HEK293T (cell line): ENCODE data around the gene TSFM.
A peak's percentile ranks its signal among the peaks of the same experiment; 100 is the strongest.

Experiments
- CTCF ChIA-PET: fragments of 350-600 bp; formaldehyde crosslinking; extraction: SDS; loops from one replicate; lab custom pipeline; 2021; ENCODE audit warnings: antibody characterized with exemption, inconsistent platforms; lab: Yijun Ruan, JAX
- POLR2A ChIA-PET: fragments of 350-600 bp; formaldehyde crosslinking; extraction: SDS; loops from one replicate; lab custom pipeline; 2020; ENCODE audit warnings: antibody characterized with exemption, inconsistent platforms; lab: Yijun Ruan, JAX
- DNase-seq: peaks from one replicate; pipeline ENCODE4 v3.0.0; 2012; ENCODE audit warnings: mixed read lengths; ENCODE audit errors: extremely low spot score
- ARNT ChIP-seq: fragments of 450-650 bp; IDR thresholded peaks from 2 replicates; pipeline ENCODE4 v1.6.1; 2017; ENCODE audit warnings: mild to moderate bottlenecking
- BHLHE40 ChIP-seq: fragments of 450-650 bp; IDR thresholded peaks from 2 replicates; pipeline ENCODE4 v1.6.1; 2016; ENCODE audit warnings: mild to moderate bottlenecking, moderate library complexity, borderline replicate concordance
- CTBP1 ChIP-seq: fragments of 450-650 bp; IDR thresholded peaks from 2 replicates; pipeline ENCODE4 v1.6.1; 2016; ENCODE audit warnings: borderline replicate concordance
- ELF4 ChIP-seq: fragments of 450-650 bp; IDR thresholded peaks from 2 replicates; pipeline ENCODE4 v1.6.1; 2017; ENCODE audit warnings: antibody characterized with exemption
- FOXA1 ChIP-seq: fragments of 450-650 bp; IDR thresholded peaks from 2 replicates; pipeline ENCODE4 v1.6.1; 2016; ENCODE audit warnings: mild to moderate bottlenecking
- FOXK2 ChIP-seq: fragments of 450-650 bp; IDR thresholded peaks from 2 replicates; pipeline ENCODE4 v1.6.1; 2016; ENCODE audit warnings: mild to moderate bottlenecking
- FOXM1 ChIP-seq: fragments of 450-650 bp; IDR thresholded peaks from 2 replicates; pipeline ENCODE4 v1.6.1; 2017; ENCODE audit warnings: mild to moderate bottlenecking, borderline replicate concordance
- HDGF ChIP-seq: fragments of 450-650 bp; IDR thresholded peaks from 2 replicates; pipeline ENCODE4 v1.6.1; 2017; ENCODE audit warnings: antibody characterized with exemption, borderline replicate concordance
- L3MBTL2 ChIP-seq: fragments of 450-650 bp; conservative IDR thresholded peaks from 2 replicates; pipeline ENCODE4 v1.6.1; 2016; ENCODE audit warnings: mild to moderate bottlenecking
- LEF1 ChIP-seq: fragments of 450-650 bp; IDR thresholded peaks from 2 replicates; pipeline ENCODE4 v1.6.1; 2017; ENCODE audit warnings: mild to moderate bottlenecking, borderline replicate concordance
- NFRKB ChIP-seq: fragments of 450-650 bp; IDR thresholded peaks from 2 replicates; pipeline ENCODE4 v1.6.1; 2016; ENCODE audit warnings: mild to moderate bottlenecking, moderate library complexity
- SP1 ChIP-seq: fragments of 450-650 bp; IDR thresholded peaks from 2 replicates; pipeline ENCODE4 v1.6.1; 2017
- SUZ12 ChIP-seq: fragments of 450-650 bp; IDR thresholded peaks from 2 replicates; pipeline ENCODE4 v1.6.1; 2016; ENCODE audit warnings: mild to moderate bottlenecking
- TARDBP ChIP-seq: fragments of 450-650 bp; IDR thresholded peaks from 2 replicates; pipeline ENCODE4 v1.6.1; 2016
- ZNF384 ChIP-seq: fragments of 450-650 bp; IDR thresholded peaks from 2 replicates; pipeline ENCODE4 v1.6.1; 2016
- TF ChIP-seq, protein P1 (sequence below): fragments of 450-650 bp; IDR thresholded peaks from 2 replicates; pipeline ENCODE4 v1.6.1; 2016

The TSFM gene

DNA sequence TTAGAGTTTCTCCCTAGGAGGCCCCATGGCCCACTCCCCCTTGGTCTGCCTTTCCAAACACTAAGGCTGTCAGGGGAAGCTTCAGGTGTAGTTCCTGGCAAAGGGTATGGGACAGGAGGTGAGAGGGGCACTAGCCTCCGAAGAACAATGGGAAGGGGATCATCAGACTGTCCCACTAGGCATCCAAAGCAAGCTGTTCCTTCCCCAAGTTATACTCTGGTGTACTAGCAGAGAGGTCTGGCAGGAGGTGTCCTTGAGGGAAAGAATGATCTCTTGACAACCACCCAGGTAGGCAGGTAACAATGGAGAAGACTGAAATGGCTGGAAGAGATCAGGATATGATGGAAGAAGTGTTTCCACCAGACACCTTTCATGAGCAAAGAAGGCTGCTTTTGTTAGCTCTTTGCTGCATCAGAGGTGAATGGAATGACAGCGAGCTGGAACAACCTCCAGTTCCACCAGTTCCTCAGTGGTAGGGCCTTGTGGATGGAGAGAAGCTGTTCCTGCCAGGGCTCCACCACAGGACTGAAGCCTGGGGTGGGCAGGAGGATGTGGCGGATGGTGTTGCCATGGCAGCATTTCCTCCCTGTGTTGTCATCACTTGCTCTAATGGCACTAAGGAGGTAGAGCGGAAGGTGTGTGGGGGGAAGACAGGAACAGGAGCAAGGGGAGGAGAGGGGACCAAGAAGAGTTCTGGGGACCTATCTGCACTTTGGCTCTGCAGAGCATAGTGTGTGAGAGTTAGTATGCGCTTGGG lies 41.8 kb upstream of the TSFM start:
- POLR2A ChIA-PET: interaction anchor here (0.7 to 1.3 kb wide), 4 partner anchors 9 to 31 kb away, joined by 3 to 7 read pairs (median 4); partner anchors contain the start of genes CDK4, EEF1AKMT3 and METTL1
- TF ChIP-seq SP1: no peak
- TF ChIP-seq BHLHE40: no peak
- TF ChIP-seq CTBP1: no peak
- TF ChIP-seq FOXM1: no peak
- TF ChIP-seq ARNT: no peak
- TF ChIP-seq FOXA1: no peak
- TF ChIP-seq ELF4: no peak
- TF ChIP-seq HDGF: no peak
- no peak for TF ChIP-seq NFRKB
- no peak for DNase-seq
- CTCF ChIA-PET: no interaction called here

DNA sequence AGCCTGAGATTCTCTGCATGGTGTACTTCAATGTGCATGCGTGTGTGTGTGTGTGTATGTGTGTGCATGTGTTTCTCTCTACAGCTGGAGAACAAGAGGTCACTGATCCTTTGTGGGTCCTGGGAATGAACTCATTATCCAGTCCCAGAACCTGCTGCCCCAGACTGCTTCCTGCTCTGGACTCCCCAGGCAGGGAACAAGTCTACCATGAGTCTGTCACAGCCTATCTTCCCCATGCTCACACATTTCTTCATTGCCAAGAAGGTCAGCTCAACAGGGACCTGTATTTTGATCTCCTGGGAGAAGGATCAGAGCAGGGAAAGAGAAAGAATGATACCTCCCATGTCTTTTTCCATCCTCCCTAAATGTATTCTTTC lies 41.2 kb upstream of the TSFM start:
- POLR2A ChIA-PET: interaction anchor here (0.8 to 1.4 kb wide), 4 partner anchors 8 to 15 kb away, joined by 3 to 7 read pairs (median 4); partner anchors contain the start of gene CDK4
- TF ChIP-seq FOXA1 (no peak), ZNF384 (no peak), BHLHE40 (no peak)
- TF ChIP-seq, protein P1, sequence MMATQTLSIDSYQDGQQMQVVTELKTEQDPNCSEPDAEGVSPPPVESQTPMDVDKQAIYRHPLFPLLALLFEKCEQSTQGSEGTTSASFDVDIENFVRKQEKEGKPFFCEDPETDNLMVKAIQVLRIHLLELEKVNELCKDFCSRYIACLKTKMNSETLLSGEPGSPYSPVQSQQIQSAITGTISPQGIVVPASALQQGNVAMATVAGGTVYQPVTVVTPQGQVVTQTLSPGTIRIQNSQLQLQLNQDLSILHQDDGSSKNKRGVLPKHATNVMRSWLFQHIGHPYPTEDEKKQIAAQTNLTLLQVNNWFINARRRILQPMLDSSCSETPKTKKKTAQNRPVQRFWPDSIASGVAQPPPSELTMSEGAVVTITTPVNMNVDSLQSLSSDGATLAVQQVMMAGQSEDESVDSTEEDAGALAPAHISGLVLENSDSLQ: no peak
- no peak for DNase-seq
- CTCF ChIA-PET: interaction anchor here (0.9 to 1.4 kb wide), 2 partner anchors 15 kb away, joined by 3 to 5 read pairs; no protein-coding TSS in a partner anchor

DNA sequence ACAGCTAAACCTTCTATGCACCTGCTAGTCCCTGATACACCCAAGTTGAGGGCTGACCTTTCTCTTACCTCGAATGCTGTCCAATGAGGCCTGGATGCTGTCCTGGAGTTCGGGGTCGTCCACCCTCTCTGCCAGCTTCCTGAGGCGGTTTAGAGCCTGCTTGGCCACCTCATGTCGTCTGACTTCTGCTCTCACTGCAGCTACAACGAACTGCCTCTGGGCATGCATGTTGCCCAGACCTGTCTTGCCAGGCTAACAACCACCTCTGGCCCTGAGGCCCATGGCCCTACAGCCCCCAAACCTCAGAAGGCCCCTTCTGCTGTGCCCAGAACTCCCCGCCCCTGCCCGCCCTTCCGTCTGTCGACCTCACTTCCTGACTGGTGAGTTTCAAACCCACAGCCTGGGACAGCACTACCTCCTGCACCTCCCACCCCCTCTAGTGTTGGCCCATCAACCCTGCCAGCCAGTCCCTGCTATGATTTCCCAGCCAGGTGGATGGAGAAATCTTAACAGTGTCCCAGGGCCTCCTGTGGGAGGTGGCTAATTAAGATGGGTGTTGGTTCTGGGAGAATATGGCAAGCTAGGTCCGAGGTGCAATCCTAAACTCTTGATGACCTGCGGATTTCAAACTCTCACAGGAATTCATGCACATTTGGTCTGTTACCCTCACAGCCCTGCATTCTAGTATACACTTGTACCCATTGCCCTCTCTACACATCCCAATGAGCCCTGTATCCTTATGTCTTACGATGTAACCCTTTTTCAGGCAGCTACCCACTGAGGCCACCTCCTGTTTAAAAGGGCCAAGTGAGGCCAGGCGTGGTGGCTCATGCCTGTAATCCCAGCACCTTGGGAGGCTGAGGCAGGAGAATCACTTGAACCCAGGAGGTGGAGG lies 40.5 kb upstream of the TSFM start:
- POLR2A ChIA-PET: interaction anchor here (0.8 to 1.4 kb wide), 2 partner anchors 9 to 10 kb away, joined by 3 to 4 read pairs; partner anchors contain the start of gene CDK4
- TF ChIP-seq ZNF384 (no peak), FOXM1 (no peak), ARNT (no peak), TARDBP (no peak), L3MBTL2 (no peak), HDGF (no peak), NFRKB (no peak), SUZ12 (no peak), FOXA1 (no peak), CTBP1 (no peak), FOXK2 (no peak)
- TF ChIP-seq, protein P1: no peak

DNA sequence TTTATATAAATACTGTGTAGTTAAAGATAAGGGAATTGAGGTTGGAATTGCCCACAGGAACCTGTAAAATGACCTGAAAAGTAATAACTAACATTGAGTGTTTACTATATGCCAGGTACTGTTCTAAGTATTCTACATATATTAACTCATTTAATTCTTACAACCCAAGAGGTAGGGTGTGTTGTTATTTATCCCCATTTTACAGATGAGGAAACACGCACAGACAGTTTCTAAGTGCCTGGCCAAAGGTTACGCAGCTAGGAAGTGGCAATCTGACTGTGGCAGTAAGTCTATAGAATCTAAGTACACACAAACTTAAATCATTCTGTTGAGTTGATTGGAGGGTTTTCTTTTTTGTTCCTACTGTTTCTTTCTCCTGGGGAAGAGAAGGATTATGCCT lies 38.8 kb upstream of the TSFM start:
- TF ChIP-seq ZNF384 (no peak), SUZ12 (no peak), TARDBP (no peak), BHLHE40 (no peak), LEF1 (no peak), SP1 (no peak), L3MBTL2 (no peak), CTBP1 (no peak), FOXA1 (no peak), NFRKB (no peak), ARNT (no peak), ELF4 (no peak), FOXK2 (no peak), HDGF (no peak), FOXM1 (no peak)
- TF ChIP-seq, protein P1: no peak
- no peak for DNase-seq
- ChIA-PET CTCF (no interaction called here), POLR2A (interaction anchor here (0.9 to 3.0 kb wide), 9 partner anchors 10 to 197 kb away, joined by 4 to 42 read pairs (median 5); partner anchors contain the start of genes CYP27B1, DCTN2 and MARCHF9)

More for the DNA sequence above, 40.5 kb upstream of the TSFM start:
- DNase-seq: no peak
- CTCF ChIA-PET: interaction anchor here (0.9 to 1.4 kb wide), 2 partner anchors 15 to 16 kb away, joined by 3 to 5 read pairs; no protein-coding TSS in a partner anchor

DNA sequence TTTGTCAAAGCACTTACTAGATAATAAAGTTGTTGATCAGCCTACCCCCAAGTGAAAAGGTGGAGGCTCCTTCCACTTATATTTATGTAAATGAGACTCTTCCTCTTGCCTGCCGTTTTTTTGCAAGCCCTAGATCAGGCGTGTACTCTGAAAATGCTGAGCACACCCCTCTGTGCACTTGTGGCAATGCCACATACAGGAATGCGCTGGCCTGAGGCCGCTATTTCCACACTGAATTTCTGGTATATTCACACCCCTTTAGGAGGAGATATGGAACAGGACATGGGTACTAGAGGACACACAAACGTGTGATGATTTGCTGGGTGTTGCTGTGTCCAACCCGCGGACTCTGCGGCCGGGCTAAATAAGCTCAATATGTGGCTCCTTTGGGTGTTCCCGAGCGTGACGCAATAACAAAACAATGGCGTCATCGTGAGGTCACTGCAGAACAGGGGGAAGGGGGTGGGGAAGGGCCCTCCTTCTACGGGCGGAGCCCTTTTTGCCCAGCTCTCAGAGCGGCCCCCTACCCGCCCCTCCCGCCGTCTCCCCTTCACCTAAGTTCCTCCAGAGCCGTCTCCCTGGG lies 38.3 kb upstream of the TSFM start:
- DNase-seq: peak; percentile 74
- ChIA-PET CTCF (interaction anchor here (1.0 to 1.1 kb wide), 2 partner anchors 13 to 161 kb away, joined by 4 to 5 read pairs; no protein-coding TSS in a partner anchor), POLR2A (interaction anchor here (0.8 to 3.0 kb wide), 18 partner anchors 10 to 285 kb away, joined by 3 to 42 read pairs (median 5); partner anchors contain the start of genes CYP27B1, DCTN2, DDIT3 and EEF1AKMT3)
- TF ChIP-seq SUZ12 (no peak), BHLHE40 (no peak), ZNF384 (no peak), FOXA1 (no peak), SP1 (no peak), LEF1 (no peak), CTBP1 (peak; percentile 10; the same call in 1 of the 2 replicates), L3MBTL2 (no peak), ARNT (no peak), ELF4 (no peak), FOXK2 (no peak), TARDBP (peak; percentile 84)
- TF ChIP-seq, protein P1: no peak
